Breast epithelium (tissue), 4 donors: ENCODE measurements around the gene XPO5. TPM values are rescaled to one million over a fixed set of nuclear protein-coding genes. Genes with fewer than 3 reads are reported as not detected.
"Not testable (repeated sequence)": the region's sequence is repeated elsewhere in the genome, so short reads cannot be mapped to it uniquely, and the experiment has no call there.

Source experiments
- DNase-seq, 2 donors: peaks; one replicate each; pipeline ENCODE4 v3.0.0-alpha.2; 2019; ENCODE audit warnings: low spot score in 2 of 2
- H3K27ac ChIP-seq, 2 donors: fragments of 200-600 bp; sonication (generic) in 1 of 2; one replicate each; pipeline ENCODE4 v1.5.1; 2016 to 2019; ENCODE audit warnings: mild to moderate bottlenecking in 1 of 2
- H3K27me3 ChIP-seq, 2 donors: fragments of 200-600 bp; sonication (generic) in 1 of 2; one replicate each; pipeline versions ENCODE4 v1.5.1 to v1.6.0; 2017 to 2019; ENCODE audit warnings: control low read depth in 1 of 2, mild to moderate bottlenecking in 1 of 2
- H3K36me3 ChIP-seq: fragments of 200-600 bp; one replicate; pipeline ENCODE4 v1.5.1; 2019
- H3K4me1 ChIP-seq, 2 donors: fragments of 200-600 bp; sonication (generic); one replicate each; pipeline ENCODE4 v1.5.1; 2016 to 2019; ENCODE audit warnings: control low read depth in 1 of 2
- H3K4me3 ChIP-seq, 3 donors: fragments of 200-600 bp; sonication (generic); 1 replicate in 2 of 3; 2 replicates in 1 of 3; pipeline ENCODE4 v1.5.1; 2016 to 2019; ENCODE audit warnings: mild to moderate bottlenecking in 3 of 3, moderate library complexity in 2 of 3
- H3K9me3 ChIP-seq, 2 donors: fragments of 200-600 bp; sonication (generic) in 1 of 2; one replicate each; pipeline ENCODE4 v1.5.1; 2016 to 2019; ENCODE audit warnings: control low read depth in 1 of 2
- CTCF ChIP-seq, 3 donors: fragments of 450-650 bp; IDR thresholded peaks; one replicate each; pipeline ENCODE4 v1.5.1; 2016 to 2017; ENCODE audit warnings: antibody characterized with exemption in 3 of 3, mild to moderate bottlenecking in 3 of 3, moderate library complexity in 3 of 3
- POLR2A ChIP-seq: fragments of 450-650 bp; IDR thresholded peaks from one replicate; pipeline ENCODE4 v1.6.1; 2016; ENCODE audit warnings: antibody characterized with exemption, mild to moderate bottlenecking, moderate library complexity
- POLR2AphosphoS5 ChIP-seq, 3 donors: sonication (generic); formaldehyde crosslinking; IDR thresholded peaks; one replicate each; pipeline ENCODE4 v1.6.1; 2017; ENCODE audit warnings: antibody characterized with exemption in 3 of 3
- intact Hi-C: fragments of 100-400 bp; cut with DNase I; formaldehyde crosslinking; loops from one replicate; pipeline ENCODE4 v1.15.1; 2023; ENCODE audit warnings: low total_unique reads
- total RNA-seq, 3 donors: library from RNA; depleted of rRNA; stranded (reverse); fragments of >200 nt; gene quantifications; one replicate each; pipeline ENCODE4 v1.1.0, GENCODE V29; 2016

The XPO5 gene
- total RNA-seq, 3 donors from 2014 or later: 16.5 to 28.8 (median 27.2) TPM

DNA sequence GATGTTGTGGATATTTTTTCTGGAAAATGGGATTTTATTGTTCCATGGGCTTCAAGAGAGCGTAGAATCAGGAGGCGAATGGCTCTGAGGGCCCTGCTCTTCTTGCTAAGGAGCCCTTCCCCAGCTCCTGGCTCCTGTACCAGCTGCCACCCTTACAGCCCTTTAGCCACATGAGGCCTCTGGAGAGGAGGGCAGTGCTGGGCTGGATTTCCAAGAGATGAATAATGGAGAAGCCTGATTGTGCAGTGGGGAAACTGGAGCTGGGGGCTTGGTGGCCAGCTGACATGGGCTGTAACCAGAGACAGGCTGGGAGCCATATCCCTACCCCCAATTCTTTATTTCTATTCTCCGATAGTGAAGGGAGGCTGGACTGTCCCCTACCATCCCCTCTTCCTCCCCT is 74.9 kb downstream of the XPO5 start:
- Histone ChIP-seq H3K27me3 (no peaks in the 10 kb centered on the region), H3K9me3 (no peaks in the 10 kb centered on the region), H3K27ac (no peak overlapping the region), H3K4me3 (no peak overlapping the region), H3K4me1 (peaks cover 0 to 5% of the 10 kb centered on the region in 2 donors), H3K36me3 (peaks cover 4% of the 10 kb centered on the region)
- TF ChIP-seq POLR2A (no peak), POLR2AphosphoS5 (IDR thresholded peaks at IDR 0.05) (no peak), CTCF (IDR thresholded peaks at IDR 0.05) (no peak)
- intact Hi-C loops: loop anchor here (10.0 kb wide), 2 partner anchors 46 to 136 kb away; partner anchors contain the start of genes DLK2 and ZNF318
- DNase-seq: no peak

GRCh38 chr6:43499028-43499815 is 76.6 kb downstream of the XPO5 start:
- TF ChIP-seq CTCF (IDR thresholded peaks at IDR 0.05): no peak
- intact Hi-C loops: no loop called here
- no peak for DNase-seq
- no peak overlapping the region for H3K4me3 ChIP-seq
- peaks cover 0 to 5% of the 10 kb centered on the region in 2 donors for H3K4me1 ChIP-seq
- H3K9me3 ChIP-seq: no peaks in the 10 kb centered on the region
- peaks cover 4% of the 10 kb centered on the region for H3K36me3 ChIP-seq
- peak overlapping the region in 1 of 2 donors; percentile 50 for H3K27ac ChIP-seq
- H3K27me3 ChIP-seq: no peaks in the 10 kb centered on the region

- H3K27me3 ChIP-seq, intact Hi-C loops, H3K36me3 ChIP-seq, DNase-seq, H3K4me3 ChIP-seq, H3K9me3 ChIP-seq, H3K4me1 ChIP-seq: not testable (repeated sequence)
- H3K27ac ChIP-seq: peak overlapping the region in 1 of 2 donors; percentile 58
Measured at GRCh38 chr6:43498291-43498690, 77.5 kb downstream of the XPO5 start.

DNA sequence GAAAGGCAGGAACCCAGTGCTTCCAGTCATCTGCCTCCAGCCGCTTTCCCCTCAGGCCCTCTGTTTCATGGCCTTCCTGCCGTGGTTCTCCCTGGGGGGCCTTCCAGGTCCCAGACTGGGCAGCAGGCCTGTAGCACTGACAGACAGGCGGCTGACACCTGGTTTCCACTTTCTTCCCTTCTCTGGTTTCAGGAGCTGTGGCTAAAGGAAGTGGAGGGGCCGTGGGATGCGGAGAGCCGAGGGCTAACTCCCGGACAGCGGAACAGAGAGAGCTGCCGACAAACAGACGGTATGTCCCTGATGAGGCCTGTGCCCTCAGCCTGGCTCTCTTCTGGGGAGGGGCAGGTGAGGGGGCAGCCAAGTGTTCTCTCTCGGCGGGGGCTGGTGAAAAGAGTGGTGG is 78.1 kb downstream of the XPO5 start:
- H3K9me3 ChIP-seq: no peaks in the 10 kb centered on the region
- no peaks in the 10 kb centered on the region for H3K27me3 ChIP-seq
- H3K4me3 ChIP-seq: no peak overlapping the region
- peaks cover 0 to 5% of the 10 kb centered on the region in 2 donors for H3K4me1 ChIP-seq
- H3K36me3 ChIP-seq: peaks cover 4% of the 10 kb centered on the region
- H3K27ac ChIP-seq: peak overlapping the region; percentile 58 to 68
- TF ChIP-seq POLR2A (no peak), CTCF (IDR thresholded peaks at IDR 0.05) (no peak), POLR2AphosphoS5 (IDR thresholded peaks at IDR 0.05) (no peak)
- DNase-seq: no peak
- intact Hi-C loops: no loop called here

DNA sequence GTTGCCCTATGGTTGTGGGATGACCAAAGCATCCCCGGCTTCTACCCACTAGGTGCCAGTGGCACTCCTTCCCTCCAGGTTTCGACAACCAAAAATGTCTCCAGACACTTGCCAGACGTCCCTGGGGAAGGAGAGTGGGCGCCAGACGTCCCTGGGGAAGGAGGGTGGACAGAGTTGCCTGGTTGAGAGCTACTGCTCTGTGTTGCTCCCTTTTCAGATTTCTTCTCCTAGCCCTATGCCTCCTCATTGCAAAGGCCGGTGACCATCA is 78.8 kb downstream of the XPO5 start:
- peak overlapping the region; percentile 68 to 80 for H3K27ac ChIP-seq
- no peaks in the 10 kb centered on the region for H3K27me3 ChIP-seq
- intact Hi-C loops: no loop called here
- H3K4me3 ChIP-seq: peak overlapping the region in 1 of 3 donors; percentile 39
- TF ChIP-seq POLR2A: no peak
- no peak for TF ChIP-seq POLR2AphosphoS5 (IDR thresholded peaks at IDR 0.05)
- no peak for TF ChIP-seq CTCF (IDR thresholded peaks at IDR 0.05)
- peaks cover 4 to 11% of the 10 kb centered on the region in 2 donors for H3K4me1 ChIP-seq
- no peaks in the 10 kb centered on the region for H3K36me3 ChIP-seq
- H3K9me3 ChIP-seq: no peaks in the 10 kb centered on the region
- no peak for DNase-seq
